Measurements from ENCODE around the gene PDE4D. TPM values are rescaled to one million over a fixed set of nuclear protein-coding genes. Genes with fewer than 3 reads are reported as not detected.

The PDE4D gene
- total RNA-seq, 1 donor = 12.7 TPM

DNA sequence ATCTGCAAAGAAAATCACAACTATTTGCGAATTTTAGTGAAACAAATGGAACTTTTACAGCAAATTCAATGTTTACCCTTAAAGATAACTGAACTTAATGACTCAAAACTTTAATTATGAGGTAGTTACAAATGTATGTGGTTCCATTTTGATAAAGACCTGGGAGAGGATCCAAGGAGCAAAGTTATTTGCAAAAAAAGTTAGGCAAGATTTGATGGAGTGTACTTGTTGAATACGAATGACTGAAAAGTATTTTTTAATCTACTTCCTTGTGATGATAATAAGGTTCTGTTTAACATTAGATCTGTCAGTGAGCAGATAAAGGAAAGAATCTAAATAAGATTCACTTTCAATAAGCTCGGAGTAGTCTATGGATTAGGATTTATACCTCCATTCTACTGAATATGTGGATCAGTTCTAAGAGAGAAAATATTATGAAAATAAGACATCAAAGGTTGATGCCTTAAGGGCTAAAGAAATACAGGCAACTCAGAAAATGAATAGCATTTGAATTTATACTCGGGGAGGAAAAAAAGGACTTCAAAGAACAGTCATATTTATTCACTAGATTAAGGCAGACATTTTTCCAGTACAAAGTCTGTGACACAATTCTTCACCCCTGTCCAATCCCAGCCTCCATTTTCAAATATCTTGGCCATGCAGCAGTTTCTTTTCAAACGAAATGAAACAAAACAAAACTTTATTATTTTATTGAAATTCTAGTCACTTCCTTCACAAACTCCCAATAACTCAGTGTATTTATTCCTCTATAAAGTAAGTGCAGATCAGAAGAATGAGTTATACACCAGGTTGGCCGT is 199.8 kb downstream of the PDE4D start:
- TF ChIP-seq, protein P1, sequence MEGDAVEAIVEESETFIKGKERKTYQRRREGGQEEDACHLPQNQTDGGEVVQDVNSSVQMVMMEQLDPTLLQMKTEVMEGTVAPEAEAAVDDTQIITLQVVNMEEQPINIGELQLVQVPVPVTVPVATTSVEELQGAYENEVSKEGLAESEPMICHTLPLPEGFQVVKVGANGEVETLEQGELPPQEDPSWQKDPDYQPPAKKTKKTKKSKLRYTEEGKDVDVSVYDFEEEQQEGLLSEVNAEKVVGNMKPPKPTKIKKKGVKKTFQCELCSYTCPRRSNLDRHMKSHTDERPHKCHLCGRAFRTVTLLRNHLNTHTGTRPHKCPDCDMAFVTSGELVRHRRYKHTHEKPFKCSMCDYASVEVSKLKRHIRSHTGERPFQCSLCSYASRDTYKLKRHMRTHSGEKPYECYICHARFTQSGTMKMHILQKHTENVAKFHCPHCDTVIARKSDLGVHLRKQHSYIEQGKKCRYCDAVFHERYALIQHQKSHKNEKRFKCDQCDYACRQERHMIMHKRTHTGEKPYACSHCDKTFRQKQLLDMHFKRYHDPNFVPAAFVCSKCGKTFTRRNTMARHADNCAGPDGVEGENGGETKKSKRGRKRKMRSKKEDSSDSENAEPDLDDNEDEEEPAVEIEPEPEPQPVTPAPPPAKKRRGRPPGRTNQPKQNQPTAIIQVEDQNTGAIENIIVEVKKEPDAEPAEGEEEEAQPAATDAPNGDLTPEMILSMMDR (IDR thresholded peaks at IDR 0.05; ENCODE audit: insufficient read depth, low read length) = no peak
- peak; percentile 38 for DNase-seq (ENCODE audit: low read depth)
- H3K4me3 ChIP-seq (ENCODE audit: low read depth, low read length) = no peak overlapping the region

DNA sequence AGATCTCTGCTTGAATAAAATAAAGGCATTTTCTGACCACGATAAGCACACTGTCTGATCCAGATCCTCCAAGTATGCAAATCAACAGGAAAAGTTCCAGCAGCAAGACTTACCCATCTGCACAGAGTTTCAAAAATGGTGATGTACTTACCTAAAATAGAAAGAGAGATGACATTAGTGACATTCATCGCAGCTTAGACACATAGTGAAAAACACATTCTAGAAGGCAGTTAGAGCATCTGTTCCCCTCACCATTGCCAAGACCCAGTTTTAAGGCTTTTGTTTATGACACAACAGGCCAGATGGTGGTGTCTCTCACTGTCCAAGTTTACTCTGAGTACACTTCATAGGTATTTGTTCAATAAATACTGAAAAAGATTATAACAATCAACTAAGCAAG is 207.7 kb downstream of the PDE4D start:
- H3K4me3 ChIP-seq (ENCODE audit: low read depth, low read length) = no peak overlapping the region
- no peak for DNase-seq (ENCODE audit: low read depth)
- TF ChIP-seq, protein P1 (IDR thresholded peaks at IDR 0.05; ENCODE audit: insufficient read depth, low read length) = no peak

DNA sequence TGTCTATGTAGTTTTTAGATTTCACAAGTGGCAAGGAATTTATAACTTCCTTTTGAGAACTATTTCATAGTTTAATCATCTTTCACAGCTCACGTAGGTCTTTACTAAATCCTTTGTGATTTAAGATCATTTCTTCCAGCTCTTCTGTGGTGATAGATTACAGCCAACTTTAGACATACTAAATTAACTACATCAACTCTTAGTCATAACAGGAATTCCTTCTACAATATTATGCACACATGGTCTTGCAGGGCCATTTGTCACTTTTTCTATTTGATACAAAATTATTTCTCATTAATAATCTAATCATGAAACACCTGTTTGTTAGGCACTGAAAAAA is 208.4 kb downstream of the PDE4D start:
- H3K4me3 ChIP-seq (ENCODE audit: low read depth, low read length) = no peak overlapping the region
- TF ChIP-seq, protein P1 (IDR thresholded peaks at IDR 0.05; ENCODE audit: insufficient read depth, low read length) = no peak
- no peak for DNase-seq (ENCODE audit: low read depth)

DNA sequence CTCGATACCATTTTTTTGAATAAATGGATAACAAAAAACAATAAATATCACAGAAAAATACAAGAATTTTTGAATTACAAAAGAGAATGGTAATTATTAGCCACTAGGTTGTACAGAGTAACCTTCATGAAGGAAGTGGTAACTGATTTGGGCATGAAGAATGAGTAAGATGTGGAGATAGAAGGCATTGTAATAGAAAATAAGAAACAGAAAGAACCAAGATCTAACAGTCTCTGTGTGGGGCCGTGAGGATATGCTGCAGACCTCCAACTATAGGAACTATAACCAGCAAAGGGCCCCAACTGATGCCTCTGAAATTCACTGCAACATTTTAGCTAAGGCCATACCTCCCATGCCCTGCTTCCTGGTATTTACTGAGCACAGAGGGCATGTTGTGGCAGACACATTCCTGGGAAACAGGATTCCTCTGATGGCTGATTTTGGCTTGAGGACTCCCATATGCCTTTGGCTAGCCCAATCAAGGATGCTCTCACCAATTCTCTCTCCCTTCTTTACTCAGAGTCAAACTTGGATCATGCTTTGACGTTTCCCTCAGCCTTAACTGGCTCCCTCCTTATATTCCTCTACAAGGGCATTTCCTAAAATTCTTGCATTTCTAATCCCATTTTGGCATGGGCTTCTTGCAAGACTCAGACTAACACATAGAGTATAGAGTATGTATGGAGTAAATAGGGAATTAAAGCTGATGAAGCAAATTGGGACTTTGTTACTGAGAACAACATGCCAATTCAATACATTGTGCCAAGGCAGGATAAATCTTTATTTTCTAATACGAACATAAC is 208.9 kb downstream of the PDE4D start:
- TF ChIP-seq, protein P1 (IDR thresholded peaks at IDR 0.05; ENCODE audit: insufficient read depth, low read length) = no peak
- H3K4me3 ChIP-seq (ENCODE audit: low read depth, low read length) = no peak overlapping the region
- DNase-seq (ENCODE audit: low read depth) = no peak

DNA sequence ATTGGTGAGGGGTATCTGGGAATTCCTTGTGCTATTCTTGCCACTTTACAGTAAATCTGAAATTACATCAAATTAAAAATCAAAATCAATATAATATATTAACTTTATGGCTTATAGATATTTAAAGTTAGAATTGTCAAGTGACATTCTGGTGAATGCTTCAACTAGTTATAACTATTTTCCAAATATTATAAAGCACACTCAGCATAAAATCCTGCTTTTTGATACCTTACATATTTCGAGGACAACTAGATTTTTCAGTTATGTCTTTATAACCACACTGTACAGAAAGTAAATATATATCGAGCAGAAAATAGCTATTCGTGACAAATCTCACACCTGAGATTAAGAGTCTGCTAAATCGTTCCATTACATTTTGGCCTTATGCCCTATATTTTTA is 210.2 kb downstream of the PDE4D start:
- no peak for DNase-seq (ENCODE audit: low read depth)
- TF ChIP-seq, protein P1 (IDR thresholded peaks at IDR 0.05; ENCODE audit: insufficient read depth, low read length) = no peak
- no peak overlapping the region for H3K4me3 ChIP-seq (ENCODE audit: low read depth, low read length)

DNA sequence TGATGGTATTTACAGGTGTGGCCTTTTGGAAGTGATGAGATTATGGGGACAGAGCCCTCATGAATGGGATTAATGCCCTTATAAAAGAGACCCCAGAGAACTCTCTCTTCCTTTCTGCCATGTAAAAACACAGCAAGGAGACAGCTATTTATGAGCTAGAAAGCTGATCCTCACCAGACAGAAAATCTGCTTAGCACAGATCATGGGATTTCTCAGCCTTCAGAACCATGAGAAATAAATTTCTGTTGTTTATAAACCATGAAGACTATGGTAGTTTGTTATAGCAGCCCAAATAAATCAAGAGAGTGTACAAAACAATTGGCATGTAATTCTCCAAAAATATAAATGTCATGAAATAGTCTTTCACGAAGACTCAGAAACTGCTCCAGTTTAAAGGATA is 211.0 kb downstream of the PDE4D start:
- H3K4me3 ChIP-seq (ENCODE audit: low read depth, low read length) = no peak overlapping the region
- TF ChIP-seq, protein P1 (IDR thresholded peaks at IDR 0.05; ENCODE audit: insufficient read depth, low read length) = no peak
- DNase-seq (ENCODE audit: low read depth) = no peak

Measured in fibroblast of the aortic adventitia (primary cell).